ENCODE measurements around the gene THSD4. TPM values are rescaled to one million over a fixed set of nuclear protein-coding genes. Genes with fewer than 3 reads are reported as not detected.

THSD4 gene
- total and polyA plus RNA-seq, 2 donors (not counting 1 experiment from before 2014, with no cell fraction given) = 43.1 to 95.5 TPM

- H3K79me2 ChIP-seq (ENCODE audit: control insufficient read depth, insufficient read depth, low read length) = no peaks in the 10 kb centered on the region
- H3K9me3 ChIP-seq (ENCODE audit: control insufficient read depth, insufficient read depth, low read depth, low read length) = no peaks in the 10 kb centered on the region
- no peak overlapping the region for H2AFZ ChIP-seq (ENCODE audit: low read length)
- H3K9ac ChIP-seq (ENCODE audit: insufficient read depth, low read length) = no peak overlapping the region
- H3K36me3 ChIP-seq (ENCODE audit: control insufficient read depth, insufficient read depth, low read length) = peaks cover 2% of the 10 kb centered on the region
- no peak overlapping the region for H3K27ac ChIP-seq (ENCODE audit: insufficient read depth, low read length)
- no peak for TF ChIP-seq EZH2 (IDR thresholded peaks at IDR 0.05; ENCODE audit: low read length, missing control alignments)
- TF ChIP-seq CTCF (conservative IDR thresholded peaks at IDR 0.05 in 1 of 2, IDR thresholded peaks at IDR 0.05 in 1 of 2; ENCODE audit: low read depth in 1 of 2, low read length in 2 of 2) = no peak
- H3K4me3 ChIP-seq (replicated peaks in 1 of 4; ENCODE audit: control extremely low read depth in 1 of 4, insufficient read depth in 1 of 4, low read depth in 3 of 4, low read length in 4 of 4) = no peak overlapping the region
- no peak overlapping the region for H3K4me2 ChIP-seq (ENCODE audit: extremely low read depth, insufficient read depth, low read length)
- H3K27me3 ChIP-seq (ENCODE audit: control insufficient read depth, insufficient read depth, low read length) = no peaks in the 10 kb centered on the region
- H4K20me1 ChIP-seq (ENCODE audit: control insufficient read depth, extremely low read depth, insufficient read depth, low read length) = no peaks in the 10 kb centered on the region
- DNase-seq (ENCODE audit: low read depth in 2 of 2) = peak in 1 of 2 donors; percentile 61
- H3K4me1 ChIP-seq (ENCODE audit: control insufficient read depth, extremely low read depth, insufficient read depth, low read length) = no peaks in the 10 kb centered on the region
Observed at GRCh38 chr15:71189718-71190117, 74.4 kb downstream of the THSD4 start.

GRCh38 chr15:71191296-71191695, 76.0 kb downstream of the THSD4 start:
- no peaks in the 10 kb centered on the region for H3K79me2 ChIP-seq (ENCODE audit: control insufficient read depth, insufficient read depth, low read length)
- no peak overlapping the region for H3K4me2 ChIP-seq (ENCODE audit: extremely low read depth, insufficient read depth, low read length)
- no peak for DNase-seq (ENCODE audit: low read depth in 2 of 2)
- H3K36me3 ChIP-seq (ENCODE audit: control insufficient read depth, insufficient read depth, low read length) = peaks cover 3% of the 10 kb centered on the region
- H3K27me3 ChIP-seq (ENCODE audit: control insufficient read depth, insufficient read depth, low read length) = no peaks in the 10 kb centered on the region
- H3K9me3 ChIP-seq (ENCODE audit: control insufficient read depth, insufficient read depth, low read depth, low read length) = no peaks in the 10 kb centered on the region
- no peak overlapping the region for H3K4me3 ChIP-seq (replicated peaks in 1 of 4; ENCODE audit: control extremely low read depth in 1 of 4, insufficient read depth in 1 of 4, low read depth in 3 of 4, low read length in 4 of 4)
- H3K4me1 ChIP-seq (ENCODE audit: control insufficient read depth, extremely low read depth, insufficient read depth, low read length) = no peaks in the 10 kb centered on the region
- H2AFZ ChIP-seq (ENCODE audit: low read length) = no peak overlapping the region
- no peak for TF ChIP-seq CTCF (conservative IDR thresholded peaks at IDR 0.05 in 1 of 2, IDR thresholded peaks at IDR 0.05 in 1 of 2; ENCODE audit: low read depth in 1 of 2, low read length in 2 of 2)
- no peak for TF ChIP-seq EZH2 (IDR thresholded peaks at IDR 0.05; ENCODE audit: low read length, missing control alignments)
- no peak overlapping the region for H3K9ac ChIP-seq (ENCODE audit: insufficient read depth, low read length)
- no peaks in the 10 kb centered on the region for H4K20me1 ChIP-seq (ENCODE audit: control insufficient read depth, extremely low read depth, insufficient read depth, low read length)
- no peak overlapping the region for H3K27ac ChIP-seq (ENCODE audit: insufficient read depth, low read length)

GRCh38 chr15:71192816-71193215, 77.5 kb downstream of the THSD4 start:
- Histone ChIP-seq H4K20me1 (ENCODE audit: control insufficient read depth, extremely low read depth, insufficient read depth, low read length) (no peaks in the 10 kb centered on the region), H3K9me3 (ENCODE audit: control insufficient read depth, insufficient read depth, low read depth, low read length) (no peaks in the 10 kb centered on the region), H3K27me3 (ENCODE audit: control insufficient read depth, insufficient read depth, low read length) (no peaks in the 10 kb centered on the region), H3K9ac (ENCODE audit: insufficient read depth, low read length) (no peak overlapping the region), H3K4me2 (ENCODE audit: extremely low read depth, insufficient read depth, low read length) (no peak overlapping the region), H3K79me2 (ENCODE audit: control insufficient read depth, insufficient read depth, low read length) (no peaks in the 10 kb centered on the region), H3K4me3 (replicated peaks in 1 of 4; ENCODE audit: control extremely low read depth in 1 of 4, insufficient read depth in 1 of 4, low read depth in 3 of 4, low read length in 4 of 4) (no peak overlapping the region), H3K4me1 (ENCODE audit: control insufficient read depth, extremely low read depth, insufficient read depth, low read length) (no peaks in the 10 kb centered on the region), H3K27ac (ENCODE audit: insufficient read depth, low read length) (no peak overlapping the region), H2AFZ (ENCODE audit: low read length) (no peak overlapping the region), H3K36me3 (ENCODE audit: control insufficient read depth, insufficient read depth, low read length) (peaks cover 3% of the 10 kb centered on the region)
- no peak for DNase-seq (ENCODE audit: low read depth in 2 of 2)
- no peak for TF ChIP-seq EZH2 (IDR thresholded peaks at IDR 0.05; ENCODE audit: low read length, missing control alignments)
- no peak for TF ChIP-seq CTCF (conservative IDR thresholded peaks at IDR 0.05 in 1 of 2, IDR thresholded peaks at IDR 0.05 in 1 of 2; ENCODE audit: low read depth in 1 of 2, low read length in 2 of 2)

Measured in fibroblast of lung (primary cell).